Cortex of kidney (tissue), 1 donor: ENCODE data around the gene MLF2.
A peak's percentile ranks its signal among the peaks of the same experiment; 100 is the strongest.

Experiments
- DNase-seq: peaks from one replicate; lab custom pipeline; 2025; lab: John Stamatoyannopoulos, UW

MLF2 gene

DNA sequence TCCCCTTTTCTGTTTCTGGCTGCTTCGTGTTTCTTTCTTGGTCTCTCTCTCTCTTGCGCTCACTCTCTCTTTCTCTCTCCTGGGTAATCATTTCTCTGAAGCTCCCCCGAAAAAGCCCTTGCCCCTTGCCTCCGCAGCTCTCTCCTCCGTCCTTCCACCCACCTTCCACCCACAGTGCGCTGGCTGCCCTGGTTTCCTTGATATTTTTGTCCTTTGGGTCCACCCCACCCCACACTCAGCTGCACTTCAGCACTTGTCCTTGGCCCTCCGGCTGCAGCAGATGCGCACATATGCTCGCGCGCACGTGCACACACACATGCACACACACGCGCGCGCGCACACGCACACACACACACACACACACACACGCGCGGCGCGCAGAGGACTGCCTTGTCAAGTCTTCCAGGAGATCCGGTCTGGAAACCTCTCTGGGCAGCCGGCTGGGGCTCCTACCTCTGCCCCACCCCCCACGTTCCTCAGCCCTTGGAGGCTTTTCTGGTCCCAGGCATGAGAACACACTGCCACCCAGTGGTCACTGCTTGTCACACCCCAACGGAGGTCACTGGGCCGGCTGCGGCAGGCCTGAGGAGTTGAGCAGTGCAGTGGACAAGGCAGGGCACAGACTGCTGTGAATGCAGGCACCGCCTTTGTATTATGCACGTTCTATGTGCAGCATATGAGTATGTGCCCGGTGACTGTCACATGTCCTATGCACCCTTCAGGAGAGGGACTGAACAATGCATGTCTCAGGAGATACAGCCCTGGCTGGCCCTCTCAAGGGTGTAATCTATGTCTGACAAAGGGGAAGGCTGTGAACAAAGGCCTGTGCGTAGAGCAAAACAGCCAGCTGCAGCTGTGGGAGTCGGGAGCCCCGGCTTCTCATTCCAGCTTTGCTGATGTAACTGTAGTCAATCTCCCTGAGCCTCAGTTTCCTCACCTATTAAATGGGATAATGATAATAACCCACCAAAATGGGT is 25.9 kb upstream of the MLF2 start:
- DNase-seq: peak; percentile 29

DNA sequence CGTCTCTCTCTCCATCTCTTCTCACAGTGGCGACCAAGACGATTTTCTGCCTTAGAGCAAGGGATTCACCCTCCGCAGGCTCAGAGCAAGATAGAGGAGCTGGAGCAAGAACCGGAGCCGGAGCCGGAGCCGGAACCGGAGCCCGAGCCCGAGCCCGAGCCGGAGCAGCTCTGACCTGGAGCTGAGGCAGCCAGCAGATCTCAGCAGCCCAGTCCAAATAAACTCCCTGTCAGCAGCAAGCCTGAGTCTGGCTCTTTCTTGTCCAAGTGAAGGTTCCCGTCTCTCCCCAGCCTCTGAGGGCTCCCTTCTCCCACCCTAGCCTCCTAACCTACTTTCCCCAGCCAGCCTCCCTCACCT is 25.3 kb upstream of the MLF2 start:
- DNase-seq: no peak

DNA sequence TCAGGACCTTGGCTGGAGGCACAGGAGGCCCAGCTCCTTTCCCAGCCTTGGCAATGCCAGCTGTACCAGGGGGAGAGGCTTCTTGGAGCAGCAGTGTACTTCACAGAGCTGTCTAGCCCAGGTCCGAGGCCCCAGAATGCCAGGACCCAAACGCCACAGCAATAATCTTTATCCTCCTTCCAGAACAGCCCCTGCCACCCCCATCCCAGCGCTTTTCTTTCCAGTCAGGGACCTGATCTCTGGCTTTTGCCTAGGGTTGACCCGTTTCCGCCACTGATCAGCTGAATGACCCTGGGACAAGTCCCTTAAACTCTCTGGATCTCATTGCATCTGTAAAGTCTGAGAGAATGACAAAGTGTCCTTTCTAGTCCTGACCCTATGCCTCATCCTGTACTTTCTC is 24.4 kb upstream of the MLF2 start:
- DNase-seq: no peak

DNA sequence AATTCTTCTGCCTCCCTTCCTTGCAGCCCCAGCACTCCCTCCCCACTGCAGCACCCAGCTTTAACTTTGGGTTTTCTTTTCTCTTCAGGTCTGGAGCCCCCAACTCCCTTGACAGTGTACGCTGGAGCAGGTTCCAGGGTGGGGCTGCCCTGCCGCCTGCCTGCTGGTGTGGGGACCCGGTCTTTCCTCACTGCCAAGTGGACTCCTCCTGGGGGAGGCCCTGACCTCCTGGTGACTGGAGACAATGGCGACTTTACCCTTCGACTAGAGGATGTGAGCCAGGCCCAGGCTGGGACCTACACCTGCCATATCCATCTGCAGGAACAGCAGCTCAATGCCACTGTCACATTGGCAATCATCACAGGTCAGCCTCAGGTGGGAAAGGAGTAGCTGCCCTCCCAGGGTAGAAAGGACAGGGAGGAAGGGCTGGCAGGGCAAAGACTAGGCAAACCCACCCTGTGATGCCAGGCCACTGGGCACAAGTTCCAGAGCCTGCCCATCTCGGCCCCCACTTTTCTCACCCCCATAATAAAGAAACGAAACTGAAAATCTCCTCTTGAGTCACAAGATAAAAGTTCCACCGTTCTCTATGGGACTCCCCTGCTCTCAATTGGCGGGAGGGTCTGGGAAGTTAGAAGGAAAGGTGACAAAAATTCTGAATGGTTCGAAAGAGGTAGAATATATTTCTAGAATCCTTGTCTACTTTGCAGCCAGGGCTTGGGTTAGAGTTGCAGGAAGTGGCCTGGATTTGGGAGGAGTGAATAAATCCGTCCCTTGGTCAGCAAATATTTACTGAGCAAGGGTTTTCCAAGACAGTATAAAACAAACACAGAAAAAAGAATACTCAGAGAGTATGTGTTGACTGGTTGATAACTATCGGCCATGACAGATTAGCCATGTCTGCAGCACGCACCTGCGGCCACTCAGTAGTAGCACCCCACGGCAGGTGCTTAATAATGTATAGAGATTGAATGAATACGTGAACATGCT is 22.5 kb upstream of the MLF2 start:
- no peak for DNase-seq

DNA sequence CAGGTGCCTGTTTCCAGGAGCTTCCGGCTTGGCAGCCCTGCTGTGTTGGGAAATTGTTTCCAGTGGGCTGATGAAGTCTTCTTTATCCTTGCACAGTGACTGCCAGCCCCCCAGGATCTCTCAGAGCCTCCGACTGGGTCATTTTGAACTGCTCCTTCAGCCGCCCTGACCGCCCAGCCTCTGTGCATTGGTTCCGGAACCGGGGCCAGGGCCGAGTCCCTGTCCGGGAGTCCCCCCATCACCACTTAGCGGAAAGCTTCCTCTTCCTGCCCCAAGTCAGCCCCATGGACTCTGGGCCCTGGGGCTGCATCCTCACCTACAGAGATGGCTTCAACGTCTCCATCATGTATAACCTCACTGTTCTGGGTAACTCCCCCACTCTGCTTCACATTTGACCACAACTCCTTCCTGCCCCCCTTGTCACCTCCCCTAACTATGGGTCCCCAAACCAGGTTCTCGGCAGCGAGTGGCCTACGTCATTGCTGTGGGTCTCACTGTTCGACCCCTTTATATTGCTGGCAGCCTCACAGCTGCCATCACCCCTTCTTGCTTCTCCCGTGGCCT is 21.6 kb upstream of the MLF2 start:
- DNase-seq: no peak

DNA sequence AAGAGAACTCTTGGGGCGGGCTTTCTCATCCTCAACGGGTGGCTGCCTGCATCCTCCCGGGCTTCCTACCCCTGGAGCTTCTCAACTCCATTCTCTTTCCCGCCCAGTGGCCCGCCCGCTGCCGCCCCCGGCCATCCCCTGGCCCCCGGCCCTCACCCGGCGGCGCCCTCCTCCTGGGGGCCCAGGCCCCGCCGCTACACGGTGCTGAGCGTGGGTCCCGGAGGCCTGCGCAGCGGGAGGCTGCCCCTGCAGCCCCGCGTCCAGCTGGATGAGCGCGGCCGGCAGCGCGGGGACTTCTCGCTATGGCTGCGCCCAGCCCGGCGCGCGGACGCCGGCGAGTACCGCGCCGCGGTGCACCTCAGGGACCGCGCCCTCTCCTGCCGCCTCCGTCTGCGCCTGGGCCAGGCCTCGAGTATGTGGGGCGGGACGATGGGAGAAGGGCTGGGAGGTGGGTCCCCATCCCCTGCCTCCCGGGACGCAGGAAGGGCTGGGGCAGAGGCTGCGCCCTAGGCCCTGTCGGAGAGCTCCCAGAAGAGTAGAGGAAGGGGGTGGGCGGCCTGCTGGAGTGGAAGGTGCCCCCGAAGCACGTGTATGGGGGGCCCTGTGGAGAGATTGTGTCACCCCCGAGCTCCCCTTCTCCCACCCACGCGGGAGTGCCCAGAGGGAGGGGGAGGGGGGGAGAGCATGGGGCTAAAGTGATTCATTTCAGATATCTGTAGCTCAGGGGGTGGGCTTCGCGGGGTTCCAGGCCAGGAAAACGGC is 20.8 kb upstream of the MLF2 start:
- DNase-seq: no peak

DNA sequence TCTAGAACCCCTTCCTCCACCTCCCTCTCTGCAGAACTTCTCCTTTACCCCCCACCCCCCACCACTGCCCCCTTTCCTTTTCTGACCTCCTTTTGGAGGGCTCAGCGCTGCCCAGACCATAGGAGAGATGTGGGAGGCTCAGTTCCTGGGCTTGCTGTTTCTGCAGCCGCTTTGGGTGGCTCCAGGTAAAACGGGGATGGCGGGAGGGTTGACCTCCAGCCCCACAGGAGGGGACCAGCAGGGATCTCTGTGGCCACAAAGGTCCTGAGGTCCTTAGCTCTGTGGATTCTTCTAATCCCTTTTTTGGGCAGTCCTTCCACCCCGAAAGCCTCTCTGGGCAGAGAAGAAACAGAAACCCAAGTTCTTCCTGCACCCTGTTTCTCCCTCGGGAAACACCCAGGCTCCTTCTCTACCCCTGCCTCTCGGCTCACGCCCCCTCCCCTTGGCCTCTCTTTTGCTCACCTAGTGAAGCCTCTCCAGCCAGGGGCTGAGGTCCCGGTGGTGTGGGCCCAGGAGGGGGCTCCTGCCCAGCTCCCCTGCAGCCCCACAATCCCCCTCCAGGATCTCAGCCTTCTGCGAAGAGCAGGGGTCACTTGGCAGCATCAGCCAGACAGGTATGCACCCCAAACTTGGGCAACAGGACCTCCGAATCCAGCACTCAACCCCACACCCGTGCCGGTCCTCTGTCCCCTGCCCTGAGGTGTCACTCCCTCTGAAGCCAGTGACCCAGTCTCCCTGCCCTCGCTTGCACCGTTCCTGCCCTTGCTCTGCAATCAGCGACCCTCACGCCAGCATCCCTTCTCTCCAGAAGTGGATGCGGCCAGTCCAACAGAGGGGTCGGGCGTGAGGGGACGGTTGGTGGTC is 20.0 kb upstream of the MLF2 start:
- no peak for DNase-seq

DNA sequence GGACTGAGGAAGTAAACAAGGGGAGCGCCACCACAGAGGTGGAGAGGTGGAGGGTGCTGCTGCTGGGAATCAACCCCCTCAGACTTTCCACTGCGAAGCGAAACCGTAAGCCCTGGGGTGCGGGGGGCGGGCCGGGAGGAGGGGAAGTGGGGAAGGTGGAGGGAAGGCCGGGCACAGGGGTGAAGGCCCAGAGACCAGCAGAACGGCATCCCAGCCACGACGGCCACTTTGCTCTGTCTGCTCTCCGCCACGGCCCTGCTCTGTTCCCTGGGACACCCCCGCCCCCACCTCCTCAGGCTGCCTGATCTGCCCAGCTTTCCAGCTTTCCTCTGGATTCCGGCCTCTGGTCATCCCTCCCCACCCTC is 19.4 kb upstream of the MLF2 start, which contains the start of gene LAG3:
LAG3 (plus strand) TSS at position 190 of the 365 bp plus-strand sequence. CDS start 333 bp downstream, outside the sequence.
- no peak for DNase-seq

DNA sequence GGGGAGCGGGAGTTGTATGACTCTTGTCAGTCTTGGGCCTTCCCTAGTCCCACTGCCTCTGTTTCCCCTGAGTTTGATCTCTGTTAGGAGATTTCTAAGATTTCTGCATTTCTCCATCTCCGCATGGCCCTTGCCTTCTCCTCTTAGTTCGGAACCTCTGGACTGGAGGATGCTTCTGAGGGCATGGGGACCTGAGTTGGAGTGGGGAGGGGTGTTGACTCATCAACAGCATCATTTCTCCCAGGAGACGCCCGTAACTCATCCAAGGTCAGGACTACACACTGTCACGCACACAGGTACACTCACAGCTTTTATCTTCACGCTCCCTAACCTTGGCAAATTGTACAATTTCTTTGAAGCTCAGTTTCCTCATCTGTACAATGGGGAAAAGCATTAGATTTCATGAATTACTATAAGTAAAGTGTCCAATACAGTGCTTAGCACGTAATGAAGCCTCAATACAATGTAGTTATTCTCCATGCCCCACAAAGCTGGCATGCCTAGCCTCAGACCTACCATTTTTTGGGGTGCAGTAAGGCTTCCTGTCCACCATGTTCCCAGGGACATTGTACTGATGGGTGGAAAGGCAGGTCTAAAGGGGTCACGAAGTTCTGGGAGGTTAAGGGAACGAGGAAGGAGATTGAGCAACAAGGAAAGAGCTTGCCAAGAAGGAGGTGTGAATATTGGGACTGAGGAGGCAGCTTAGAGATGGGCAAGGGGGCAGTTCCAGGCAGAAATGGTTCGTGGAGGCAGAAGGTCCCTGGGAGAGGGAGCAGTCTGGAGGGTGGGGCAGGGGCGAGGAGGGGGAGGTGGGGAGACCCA is 18.8 kb upstream of the MLF2 start:
- no peak for DNase-seq

DNA sequence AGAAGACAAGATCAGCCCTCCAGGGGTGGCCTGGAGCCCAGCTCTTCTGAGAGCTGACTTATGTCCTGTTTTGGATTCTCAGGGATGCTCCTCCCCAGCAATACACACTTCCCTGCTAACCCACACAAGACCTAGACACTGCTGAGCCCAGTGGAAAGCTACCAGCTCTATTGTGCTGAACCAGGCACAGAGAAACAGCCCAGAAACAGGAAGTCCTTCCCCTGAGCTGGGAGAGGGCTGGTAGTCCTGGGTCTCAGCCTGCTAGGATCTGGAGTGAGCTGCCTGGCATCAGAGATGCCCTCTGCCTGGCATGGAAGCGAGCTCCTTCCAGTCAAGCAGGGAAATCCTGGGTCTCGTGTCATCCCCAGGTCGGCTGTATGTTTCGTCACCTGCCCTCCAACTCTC is 18.2 kb upstream of the MLF2 start:
- no peak for DNase-seq

DNA sequence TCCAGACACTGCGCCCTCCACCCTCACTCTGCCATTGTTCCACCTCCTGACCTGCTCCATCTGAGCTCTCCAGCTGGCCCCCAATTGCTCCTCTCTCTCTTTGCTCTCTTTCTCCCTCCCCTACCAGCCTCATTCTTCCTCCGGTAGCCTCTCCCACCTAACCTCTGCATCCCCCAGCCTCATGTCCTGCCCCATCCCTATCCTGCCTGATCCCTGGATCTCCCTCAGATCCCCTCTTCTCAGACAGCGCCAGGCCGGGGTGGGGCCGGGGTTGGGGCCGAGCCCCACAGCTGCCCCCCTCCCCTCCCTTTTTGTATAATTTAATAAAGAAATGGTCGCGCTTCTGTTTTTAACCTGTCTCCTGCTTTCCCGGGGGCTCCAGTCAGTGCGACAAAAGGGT is 17.7 kb upstream of the MLF2 start:
- no peak for DNase-seq

DNA sequence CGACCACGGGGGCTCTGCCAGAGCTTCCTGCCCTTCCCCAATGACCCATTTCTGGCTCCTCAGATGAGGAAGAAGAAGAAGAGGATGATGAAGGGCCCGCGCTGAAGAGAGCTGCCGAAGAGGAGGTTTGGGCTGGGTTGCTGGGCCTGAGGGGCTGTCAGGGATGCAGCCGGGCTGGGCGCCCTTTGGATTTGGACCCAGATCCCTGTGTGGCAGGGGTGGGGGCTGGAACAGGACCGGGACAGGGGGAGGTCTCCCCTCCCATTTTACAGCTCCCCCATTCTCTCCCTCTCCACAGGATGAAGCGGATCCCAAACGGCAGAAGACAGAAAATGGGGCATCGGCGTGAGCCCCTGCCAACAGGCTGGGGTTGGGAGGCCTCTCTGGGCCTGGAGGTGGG is 17.2 kb upstream of the MLF2 start:
- no peak for DNase-seq

DNA sequence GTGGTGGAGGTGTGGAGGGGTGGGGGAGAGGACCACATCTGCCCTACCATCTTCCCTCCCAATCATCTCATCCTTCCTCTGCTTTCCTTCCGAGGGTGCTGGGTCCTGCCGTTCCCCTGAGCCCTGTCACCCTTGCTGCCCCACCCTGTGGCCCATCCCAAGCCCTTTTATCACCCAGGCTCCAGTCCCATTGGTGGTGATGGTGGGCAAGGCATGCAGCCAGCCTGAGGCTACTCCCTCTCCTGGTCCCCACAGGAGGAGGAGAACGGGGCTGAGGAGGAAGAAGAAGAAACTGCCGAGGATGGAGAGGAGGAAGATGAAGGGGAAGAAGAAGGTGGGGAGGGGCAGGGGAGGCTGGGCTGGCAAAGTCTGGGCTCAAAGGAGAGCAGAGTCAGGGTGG is 16.7 kb upstream of the MLF2 start:
- DNase-seq: no peak

DNA sequence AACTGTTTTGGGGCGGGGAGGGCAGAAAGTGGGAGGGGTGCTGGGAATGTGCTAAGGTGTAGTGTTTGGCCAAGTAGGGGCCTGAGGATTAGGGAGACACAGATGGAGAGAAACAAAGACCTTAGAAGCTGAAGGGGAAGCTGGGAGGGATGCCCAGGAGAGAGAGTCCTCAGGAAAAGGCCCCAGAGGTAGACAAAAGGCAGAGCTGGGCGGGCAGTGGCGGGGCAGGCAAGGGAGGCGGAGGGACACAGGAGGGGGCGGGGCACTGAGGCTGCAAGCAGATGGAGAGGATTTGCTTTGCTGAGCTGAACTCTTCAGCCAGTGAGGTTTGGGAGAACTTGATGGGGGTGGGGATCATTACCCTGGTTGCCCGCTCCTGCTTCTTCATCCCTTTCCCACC is 16.0 kb upstream of the MLF2 start:
- DNase-seq: no peak

DNA sequence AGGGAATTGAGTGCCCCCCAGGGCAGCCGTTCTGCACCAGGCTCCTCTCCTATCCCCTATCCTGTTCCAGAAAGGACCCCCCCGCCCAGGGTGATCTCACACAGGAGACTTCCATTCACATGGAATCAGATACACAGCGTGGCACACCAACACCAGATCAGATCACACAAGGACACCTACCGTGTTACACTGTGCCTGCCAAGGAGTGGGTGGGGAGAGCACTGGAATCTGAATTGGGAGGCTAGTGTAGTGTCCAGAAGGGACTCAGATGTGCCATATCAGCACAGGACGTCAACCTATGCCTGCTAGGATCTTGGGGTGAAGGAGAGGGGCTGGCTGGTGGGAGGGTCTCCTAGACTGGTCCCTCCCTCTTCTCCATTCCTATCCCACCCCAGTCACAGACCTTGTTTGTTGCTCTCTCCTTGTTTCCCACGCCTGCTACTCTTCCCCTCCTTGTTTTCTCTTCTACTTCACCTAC is 15.5 kb upstream of the MLF2 start:
- no peak for DNase-seq

DNA sequence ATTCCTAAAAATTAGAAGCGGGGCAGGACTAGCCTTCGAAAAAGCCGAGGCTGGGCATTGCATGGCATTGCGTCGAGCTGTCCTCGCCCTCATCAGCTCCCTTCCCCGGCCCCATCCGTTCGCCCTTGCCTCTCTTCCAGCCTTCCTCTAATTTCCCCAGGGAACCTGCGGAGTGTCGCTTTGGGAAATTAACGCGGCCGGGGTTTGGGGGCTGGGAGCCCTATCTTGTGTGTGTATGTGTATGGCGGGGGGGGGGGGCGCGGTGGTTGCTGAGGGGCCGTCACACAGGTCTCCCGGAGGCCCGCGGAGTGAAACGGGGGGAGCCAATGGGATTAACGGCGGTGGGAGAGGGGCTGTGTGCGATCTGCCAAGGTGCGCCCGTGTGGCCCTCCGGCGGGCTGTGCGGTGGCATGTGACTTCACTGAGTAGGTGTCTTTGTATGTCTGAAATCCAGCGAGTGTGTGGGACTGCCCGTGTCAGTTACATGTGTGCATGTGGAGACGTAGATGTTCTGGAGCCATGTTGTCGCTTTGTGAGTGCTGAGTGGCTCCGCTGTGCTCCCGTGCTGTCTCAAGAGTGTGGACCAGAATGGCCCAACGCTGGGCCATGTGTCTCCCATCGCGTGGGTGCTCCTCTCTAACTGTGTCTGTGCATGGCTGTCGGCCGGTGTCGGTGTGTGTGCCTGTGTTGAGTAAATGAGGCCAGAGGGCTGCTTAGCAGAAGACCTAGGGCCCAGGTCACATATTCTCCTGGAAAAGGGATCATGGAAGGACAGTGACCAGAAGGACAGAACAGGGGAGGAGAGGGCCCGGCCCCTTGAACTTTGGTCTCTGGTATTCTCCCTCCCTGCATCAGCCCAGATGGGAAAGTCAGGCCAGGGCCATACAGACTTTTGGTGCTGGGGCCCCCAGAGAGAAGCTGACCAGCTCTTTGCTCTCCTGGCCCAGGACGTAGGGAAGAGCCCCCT is 14.7 kb upstream of the MLF2 start:
- no peak for DNase-seq

DNA sequence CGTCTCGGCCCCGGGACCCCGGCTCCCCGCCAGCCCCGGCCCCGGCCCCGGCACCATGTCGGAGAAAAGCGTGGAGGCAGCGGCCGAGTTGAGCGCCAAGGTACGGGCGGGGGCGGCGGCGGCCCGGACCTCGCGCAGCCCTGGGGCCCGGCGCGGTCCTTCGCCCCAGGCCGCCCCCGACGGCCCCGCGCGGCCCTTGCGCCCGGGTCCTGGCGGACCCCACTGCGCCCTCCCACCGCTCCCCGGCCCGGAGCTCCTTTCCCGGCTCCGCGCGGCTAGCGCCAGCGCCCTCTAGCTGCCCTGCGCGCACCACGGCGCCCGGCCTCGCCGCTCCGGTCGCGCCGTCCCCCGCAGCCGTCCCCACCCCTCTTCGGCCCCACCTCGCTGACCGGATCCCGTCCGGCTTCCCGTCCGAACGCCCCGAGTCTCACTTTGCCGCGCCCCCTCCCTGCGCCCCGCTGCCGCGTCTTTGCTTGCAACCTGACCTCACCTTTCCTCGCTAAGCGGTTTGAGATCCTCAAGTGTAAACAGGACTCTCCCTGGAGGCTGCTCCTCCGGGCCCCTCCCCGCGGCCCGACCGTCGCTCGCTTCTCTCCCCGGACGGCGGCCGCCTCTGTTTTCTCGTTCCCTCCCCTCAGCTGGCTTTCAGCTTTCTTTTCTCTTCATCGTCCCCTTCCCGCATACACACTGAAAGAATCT is 13.9 kb upstream of the MLF2 start:
- DNase-seq: no peak
